ENCODE measurements around the gene DLG1.
"Not testable (repeated sequence)": the region's sequence is repeated elsewhere in the genome, so short reads cannot be mapped to it uniquely, and the experiment has no call there.

Gene DLG1

GRCh38 chr3:197242784-197243432 is 55.5 kb downstream of the DLG1 start:
- no peak for FAIRE-seq

- no peak for FAIRE-seq
Observed at GRCh38 chr3:197241173-197241572, 57.2 kb downstream of the DLG1 start.

- no peak for FAIRE-seq
Observed at GRCh38 chr3:197239857-197240256, 58.6 kb downstream of the DLG1 start.

GRCh38 chr3:197238842-197239241 is 59.6 kb downstream of the DLG1 start:
- no peak for FAIRE-seq

GRCh38 chr3:197237897-197238296 is 60.5 kb downstream of the DLG1 start:
- no peak for FAIRE-seq

GRCh38 chr3:197236362-197236761 is 62.0 kb downstream of the DLG1 start:
- FAIRE-seq = no peak

GRCh38 chr3:197234947-197235914 is 63.2 kb downstream of the DLG1 start:
- no peak for FAIRE-seq

GRCh38 chr3:197231321-197231720 is 67.1 kb downstream of the DLG1 start:
- FAIRE-seq = no peak

- no peak for FAIRE-seq
Observed at GRCh38 chr3:197229836-197230235, 68.6 kb downstream of the DLG1 start.

GRCh38 chr3:197229178-197229577 is 69.2 kb downstream of the DLG1 start:
- no peak for FAIRE-seq

GRCh38 chr3:197227780-197228574 is 70.4 kb downstream of the DLG1 start:
- no peak for FAIRE-seq

- FAIRE-seq = no peak
Observed at GRCh38 chr3:197226179-197226578, 72.2 kb downstream of the DLG1 start.

- FAIRE-seq = no peak
Observed at GRCh38 chr3:197225579-197225978, 72.8 kb downstream of the DLG1 start.

GRCh38 chr3:197224034-197224444 is 74.4 kb downstream of the DLG1 start:
- FAIRE-seq = peak; percentile 92

GRCh38 chr3:197222937-197223370 is 75.5 kb downstream of the DLG1 start:
- FAIRE-seq = no peak

GRCh38 chr3:197219619-197220018 is 78.8 kb downstream of the DLG1 start:
- FAIRE-seq = no peak

GRCh38 chr3:197218210-197218609 is 80.2 kb downstream of the DLG1 start:
- no peak for FAIRE-seq

- FAIRE-seq = no peak
Observed at GRCh38 chr3:197216914-197217313, 81.5 kb downstream of the DLG1 start.

- no peak for FAIRE-seq
Observed at GRCh38 chr3:197216169-197216860, 82.1 kb downstream of the DLG1 start.

GRCh38 chr3:197212290-197212689 is 86.1 kb downstream of the DLG1 start:
- no peak for FAIRE-seq

- not testable (repeated sequence) for FAIRE-seq
Observed at GRCh38 chr3:197211698-197212097, 86.7 kb downstream of the DLG1 start.
